Measurements from ENCODE around the gene TYSND1.

- no peak for TF ChIP-seq CTCF (IDR thresholded peaks at IDR 0.05; ENCODE audit: low read depth, low read length)
- TF ChIP-seq MAX (IDR thresholded peaks at IDR 0.05; ENCODE audit: low read depth, low read length) = no peak
These were observed 34.4 kb downstream of the TYSND1 start for GRCh38 chr10:70112071-70112470.
